Measurements from ENCODE around the gene PTPRN2.

Gene PTPRN2

GRCh38 chr7:158362912-158363905, 224.4 kb downstream of the PTPRN2 start:
- Histone ChIP-seq H3K4me1 (no peaks in the 10 kb centered on the region), H3K4me2 (ENCODE audit: low read length) (no peak overlapping the region), H3K27ac (no peak overlapping the region), H2AFZ (no peak overlapping the region), H3K79me2 (peaks cover 5% of the 10 kb centered on the region), H3K9me3 (ENCODE audit: control insufficient read depth, low read length) (no peaks in the 10 kb centered on the region), H3K4me3 (ENCODE audit: low read depth, low read length) (no peak overlapping the region), H3K9ac (no peak overlapping the region), H3K36me3 (ENCODE audit: control insufficient read depth, insufficient read depth, low read length) (no peaks in the 10 kb centered on the region), H3K27me3 (ENCODE audit: control insufficient read depth, insufficient read depth, low read length) (no peaks in the 10 kb centered on the region)
- no peak for TF ChIP-seq CTCF (IDR thresholded peaks at IDR 0.05)

- H3K4me1 ChIP-seq = no peaks in the 10 kb centered on the region
- TF ChIP-seq CTCF (IDR thresholded peaks at IDR 0.05) = no peak
- H3K27me3 ChIP-seq (ENCODE audit: control insufficient read depth, insufficient read depth, low read length) = no peaks in the 10 kb centered on the region
- H3K36me3 ChIP-seq (ENCODE audit: control insufficient read depth, insufficient read depth, low read length) = no peaks in the 10 kb centered on the region
- no peaks in the 10 kb centered on the region for H3K79me2 ChIP-seq
- no peak overlapping the region for H3K4me3 ChIP-seq (ENCODE audit: low read depth, low read length)
- no peak overlapping the region for H3K27ac ChIP-seq
- no peaks in the 10 kb centered on the region for H3K9me3 ChIP-seq (ENCODE audit: control insufficient read depth, low read length)
- H3K9ac ChIP-seq = no peak overlapping the region
- H3K4me2 ChIP-seq (ENCODE audit: low read length) = no peak overlapping the region
- H2AFZ ChIP-seq = no peak overlapping the region
These were observed 225.6 kb downstream of the PTPRN2 start for GRCh38 chr7:158362001-158362400.

GRCh38 chr7:158361326-158361946, 226.2 kb downstream of the PTPRN2 start:
- Histone ChIP-seq H3K4me3 (ENCODE audit: low read depth, low read length) (no peak overlapping the region), H2AFZ (no peak overlapping the region)

GRCh38 chr7:158358926-158359645, 228.5 kb downstream of the PTPRN2 start:
- no peak for TF ChIP-seq CTCF (IDR thresholded peaks at IDR 0.05)
- H3K27me3 ChIP-seq (ENCODE audit: control insufficient read depth, insufficient read depth, low read length) = no peaks in the 10 kb centered on the region
- H3K4me1 ChIP-seq = no peaks in the 10 kb centered on the region

More at GRCh38 chr7:158361326-158361946, 226.2 kb downstream of the PTPRN2 start:
- Histone ChIP-seq H3K4me2 (ENCODE audit: low read length) (no peak overlapping the region), H3K9ac (no peak overlapping the region), H3K27me3 (ENCODE audit: control insufficient read depth, insufficient read depth, low read length) (no peaks in the 10 kb centered on the region), H3K27ac (no peak overlapping the region), H3K79me2 (no peaks in the 10 kb centered on the region), H3K4me1 (no peaks in the 10 kb centered on the region), H3K9me3 (ENCODE audit: control insufficient read depth, low read length) (no peaks in the 10 kb centered on the region), H3K36me3 (ENCODE audit: control insufficient read depth, insufficient read depth, low read length) (no peaks in the 10 kb centered on the region)
- TF ChIP-seq CTCF (IDR thresholded peaks at IDR 0.05) = no peak

More at GRCh38 chr7:158358926-158359645, 228.5 kb downstream of the PTPRN2 start:
- H2AFZ ChIP-seq = no peak overlapping the region
- H3K27ac ChIP-seq = no peak overlapping the region
- no peaks in the 10 kb centered on the region for H3K36me3 ChIP-seq (ENCODE audit: control insufficient read depth, insufficient read depth, low read length)
- H3K79me2 ChIP-seq = no peaks in the 10 kb centered on the region
- no peak overlapping the region for H3K9ac ChIP-seq
- no peaks in the 10 kb centered on the region for H3K9me3 ChIP-seq (ENCODE audit: control insufficient read depth, low read length)
- H3K4me3 ChIP-seq (ENCODE audit: low read depth, low read length) = no peak overlapping the region
- H3K4me2 ChIP-seq (ENCODE audit: low read length) = no peak overlapping the region

All from parathyroid adenoma (tissue), 2 donors.